CD4-positive, CD25-positive, alpha-beta regulatory T cell (primary cell): ENCODE results near the gene INTS3. TPM values are rescaled to one million over a fixed set of nuclear protein-coding genes. Genes with fewer than 3 reads are reported as not detected.
A peak's percentile ranks its signal among the peaks of the same experiment; 100 is the strongest.

Experiments
- ATAC-seq, 2 donors: fragments of 150-1000 bp; cut with Tn5 transposase; one replicate each; pipeline ENCODE4 v1.10.0; 2021; ENCODE audit warnings: low read depth in 2 of 2, moderate number of reproducible peaks in 2 of 2, moderate library complexity in 1 of 2
- DNase-seq, 3 donors: peaks; one replicate each; pipeline versions ENCODE4 v3.0.0 to v3.0.0-alpha.2; 2012 to 2022; ENCODE audit warnings: mixed read lengths in 1 of 3
- H3K27ac ChIP-seq: one replicate; pipeline ENCODE4 v1.7.0; 2013; ENCODE audit warnings: mild to moderate bottlenecking, low read length; ENCODE audit not compliant: insufficient read depth, poor library complexity, severe bottlenecking
- H3K27me3 ChIP-seq: one replicate; pipeline ENCODE4 v1.7.0; 2013; ENCODE audit warnings: low read length; ENCODE audit not compliant: control insufficient read depth, insufficient read depth
- H3K36me3 ChIP-seq: one replicate; pipeline ENCODE4 v1.7.0; 2013; ENCODE audit warnings: mild to moderate bottlenecking, low read length, moderate library complexity; ENCODE audit not compliant: control insufficient read depth, insufficient read depth
- H3K4me1 ChIP-seq: 2 replicates; pipeline ENCODE4 v1.7.0; 2013; ENCODE audit warnings: mild to moderate bottlenecking, low read length; ENCODE audit not compliant: insufficient read depth, control insufficient read depth, poor library complexity, severe bottlenecking
- H3K4me3 ChIP-seq: one replicate; pipeline ENCODE4 v1.7.0; 2013; ENCODE audit warnings: low read depth, mild to moderate bottlenecking, low read length, moderate library complexity
- H3K9me3 ChIP-seq, 2 experiments: 1 replicate in 1 of 2; 2 replicates in 1 of 2; pipeline ENCODE4 v1.7.0; 2013; ENCODE audit warnings: low read length in 2 of 2, mild to moderate bottlenecking in 1 of 2, moderate library complexity in 1 of 2; ENCODE audit not compliant: control insufficient read depth in 2 of 2
- H3K27ac Mint-ChIP-seq, 3 donors: one replicate each; pipeline ENCODE4 v1.8.0; 2020 to 2022; ENCODE audit warnings: mild to moderate bottlenecking in 3 of 3, mixed read lengths in 3 of 3, moderate library complexity in 2 of 3
- H3K27me3 Mint-ChIP-seq: one replicate; pipeline ENCODE4 v1.8.0; 2022; ENCODE audit warnings: mild to moderate bottlenecking, mixed read lengths
- H3K36me3 Mint-ChIP-seq: one replicate; pipeline ENCODE4 v1.8.0; 2020; ENCODE audit warnings: mixed read lengths
- H3K4me1 Mint-ChIP-seq, 4 donors: one replicate each; pipeline ENCODE4 v1.8.0; 2020 to 2022; ENCODE audit warnings: mixed read lengths in 4 of 4, mild to moderate bottlenecking in 1 of 4
- H3K4me3 Mint-ChIP-seq, 4 donors: one replicate each; pipeline ENCODE4 v1.8.0; 2020 to 2022; ENCODE audit warnings: mild to moderate bottlenecking in 4 of 4, mixed read lengths in 4 of 4, moderate library complexity in 3 of 4
- H3K9me3 Mint-ChIP-seq, 7 donors: one replicate each; pipeline ENCODE4 v1.8.0; 2020 to 2022; ENCODE audit warnings: mixed read lengths in 7 of 7, mild to moderate bottlenecking in 3 of 7, moderate library complexity in 2 of 7
- polyA plus RNA-seq, 4 donors: library from polyadenylated mRNA; unstranded; fragments of 300-500 nt; fragmentation: Illumina TruSeq; gene quantifications; one replicate each; pipeline ENCODE4 v1.2.3, GENCODE V29; 2021
- total RNA-seq: library from RNA; stranded (reverse); gene quantifications from one replicate; pipeline ENCODE4 v1.2.3, GENCODE V29; 2022

Gene INTS3
- total and polyA plus RNA-seq, 5 donors from 2014 or later = 6.9 to 39.5 (median 8.7) TPM

GRCh38 chr1:153796786-153797659 lies 69.2 kb downstream of the INTS3 start:
- Mint-ChIP-seq H3K27ac (peak overlapping the region in 1 of 3 donors; percentile 67), H3K4me1 (peaks cover 0 to 8% (median 5%) of the 10 kb centered on the region in 4 donors), H3K27me3 (no peaks in the 10 kb centered on the region), H3K4me3 (peak overlapping the region in 1 of 4 donors; percentile 14), H3K36me3 (no peaks in the 10 kb centered on the region), H3K9me3 (no peaks in the 10 kb centered on the region)
- Histone ChIP-seq H3K4me3 (no peak overlapping the region), H3K27me3 (no peaks in the 10 kb centered on the region), H3K9me3 (no peaks in the 10 kb centered on the region), H3K4me1 (no peaks in the 10 kb centered on the region), H3K36me3 (no peaks in the 10 kb centered on the region), H3K27ac (no peak overlapping the region)
- ATAC-seq = peak; percentile 73 to 79
- peak; percentile 71 to 88 (median 83) for DNase-seq

GRCh38 chr1:153798468-153798780 lies 70.6 kb downstream of the INTS3 start:
- H3K27me3 ChIP-seq = no peaks in the 10 kb centered on the region
- no peak for DNase-seq
- H3K4me3 Mint-ChIP-seq = no peak overlapping the region
- H3K36me3 ChIP-seq = no peaks in the 10 kb centered on the region
- no peaks in the 10 kb centered on the region for H3K4me1 ChIP-seq
- H3K9me3 Mint-ChIP-seq = no peaks in the 10 kb centered on the region
- H3K4me1 Mint-ChIP-seq = peaks cover 0 to 9% (median 5%) of the 10 kb centered on the region in 4 donors
- no peaks in the 10 kb centered on the region for H3K27me3 Mint-ChIP-seq
- H3K27ac ChIP-seq = no peak overlapping the region
- no peak for ATAC-seq
- no peak overlapping the region for H3K4me3 ChIP-seq
- peak overlapping the region in 1 of 3 donors; percentile 74 for H3K27ac Mint-ChIP-seq
- peaks cover under 1% of the 10 kb centered on the region for H3K36me3 Mint-ChIP-seq
- H3K9me3 ChIP-seq = no peaks in the 10 kb centered on the region

- Mint-ChIP-seq H3K9me3 (no peaks in the 10 kb centered on the region), H3K4me3 (no peak overlapping the region), H3K4me1 (peaks cover 0 to 10% (median 5%) of the 10 kb centered on the region in 4 donors), H3K36me3 (peaks cover 7% of the 10 kb centered on the region), H3K27ac (peak overlapping the region in 1 of 3 donors; percentile 74), H3K27me3 (no peaks in the 10 kb centered on the region)
- Histone ChIP-seq H3K36me3 (no peaks in the 10 kb centered on the region), H3K4me1 (no peaks in the 10 kb centered on the region), H3K27me3 (no peaks in the 10 kb centered on the region), H3K4me3 (no peak overlapping the region), H3K9me3 (no peaks in the 10 kb centered on the region), H3K27ac (no peak overlapping the region)
- no peak for ATAC-seq
- no peak for DNase-seq
These were observed 71.2 kb downstream of the INTS3 start for GRCh38 chr1:153799016-153799415.

GRCh38 chr1:153799566-153800465 lies 72.0 kb downstream of the INTS3 start:
- DNase-seq = no peak
- no peak for ATAC-seq
- no peaks in the 10 kb centered on the region for H3K27me3 Mint-ChIP-seq
- H3K9me3 Mint-ChIP-seq = peaks cover 0 to 1% (median 0%) of the 10 kb centered on the region in 7 donors
- H3K4me1 ChIP-seq = no peaks in the 10 kb centered on the region
- H3K27ac Mint-ChIP-seq = peak overlapping the region in 2 of 3 donors; percentile 25 to 44
- no peaks in the 10 kb centered on the region for H3K36me3 ChIP-seq
- no peaks in the 10 kb centered on the region for H3K27me3 ChIP-seq
- no peak overlapping the region for H3K4me3 Mint-ChIP-seq
- no peak overlapping the region for H3K27ac ChIP-seq
- H3K36me3 Mint-ChIP-seq = peaks cover 7% of the 10 kb centered on the region
- no peaks in the 10 kb centered on the region for H3K9me3 ChIP-seq
- H3K4me1 Mint-ChIP-seq = peaks cover 0 to 14% (median 5%) of the 10 kb centered on the region in 4 donors
- no peak overlapping the region for H3K4me3 ChIP-seq

GRCh38 chr1:153800516-153800915 lies 72.7 kb downstream of the INTS3 start:
- H3K4me3 ChIP-seq = no peak overlapping the region
- no peak overlapping the region for H3K27ac ChIP-seq
- no peaks in the 10 kb centered on the region for H3K9me3 ChIP-seq
- no peaks in the 10 kb centered on the region for H3K36me3 ChIP-seq
- H3K27me3 ChIP-seq = no peaks in the 10 kb centered on the region
- H3K4me3 Mint-ChIP-seq = no peak overlapping the region
- peaks cover 2 to 19% (median 8%) of the 10 kb centered on the region in 4 donors for H3K4me1 Mint-ChIP-seq
- no peaks in the 10 kb centered on the region for H3K4me1 ChIP-seq
- H3K9me3 Mint-ChIP-seq = peaks cover 0 to 1% (median 0%) of the 10 kb centered on the region in 7 donors
- ATAC-seq (no peak), DNase-seq (no peak)
- peaks cover 7% of the 10 kb centered on the region for H3K36me3 Mint-ChIP-seq
- no peaks in the 10 kb centered on the region for H3K27me3 Mint-ChIP-seq
- H3K27ac Mint-ChIP-seq = peak overlapping the region in 2 of 3 donors; percentile 71 to 83

GRCh38 chr1:153801028-153801625 lies 73.3 kb downstream of the INTS3 start:
- Histone ChIP-seq H3K27me3 (no peaks in the 10 kb centered on the region), H3K4me1 (no peaks in the 10 kb centered on the region), H3K4me3 (no peak overlapping the region), H3K36me3 (no peaks in the 10 kb centered on the region), H3K27ac (no peak overlapping the region), H3K9me3 (no peaks in the 10 kb centered on the region)
- H3K4me1 Mint-ChIP-seq = peaks cover 4 to 23% (median 10%) of the 10 kb centered on the region in 4 donors
- H3K36me3 Mint-ChIP-seq = peaks cover 7% of the 10 kb centered on the region
- H3K4me3 Mint-ChIP-seq = no peak overlapping the region
- H3K27me3 Mint-ChIP-seq = no peaks in the 10 kb centered on the region
- ATAC-seq (no peak), DNase-seq (no peak)
- peaks cover 0 to 1% (median 0%) of the 10 kb centered on the region in 7 donors for H3K9me3 Mint-ChIP-seq
- peak overlapping the region in 2 of 3 donors; percentile 71 to 83 for H3K27ac Mint-ChIP-seq
